ENCODE results near the gene TDRD3.

Gene TDRD3

DNA sequence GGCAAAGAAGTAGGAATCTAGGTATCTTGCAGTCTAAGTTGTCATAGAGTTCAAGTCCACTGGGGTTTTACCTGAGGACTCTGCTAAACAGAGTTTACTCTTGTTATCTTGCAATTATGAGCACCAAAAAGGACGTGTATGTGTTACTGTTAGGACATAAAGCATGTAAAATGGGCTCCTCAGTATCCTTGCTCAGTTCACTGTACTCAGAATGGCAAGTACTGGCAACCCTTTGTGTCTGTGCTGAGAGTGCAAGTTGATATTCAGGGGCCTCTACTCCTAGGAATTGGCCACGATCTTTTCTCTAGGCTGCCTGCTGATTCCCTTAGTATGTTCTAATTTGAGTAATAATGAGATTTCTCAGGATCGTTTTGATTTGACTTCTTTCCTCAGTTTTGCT is 13.3 kb downstream of the TDRD3 start:
- in situ Hi-C loops (cut with HindIII; ENCODE audit: low pct_unique_long_range_greater_than_20kb, low sequenced_read_pairs), result no loop called here
- TF ChIP-seq JUND (IDR thresholded peaks at IDR 0.05; ENCODE audit: low read depth), result no peak
- no peak for DNase-seq (ENCODE audit: low read depth in 1 of 2, low spot score in 1 of 2)

DNA sequence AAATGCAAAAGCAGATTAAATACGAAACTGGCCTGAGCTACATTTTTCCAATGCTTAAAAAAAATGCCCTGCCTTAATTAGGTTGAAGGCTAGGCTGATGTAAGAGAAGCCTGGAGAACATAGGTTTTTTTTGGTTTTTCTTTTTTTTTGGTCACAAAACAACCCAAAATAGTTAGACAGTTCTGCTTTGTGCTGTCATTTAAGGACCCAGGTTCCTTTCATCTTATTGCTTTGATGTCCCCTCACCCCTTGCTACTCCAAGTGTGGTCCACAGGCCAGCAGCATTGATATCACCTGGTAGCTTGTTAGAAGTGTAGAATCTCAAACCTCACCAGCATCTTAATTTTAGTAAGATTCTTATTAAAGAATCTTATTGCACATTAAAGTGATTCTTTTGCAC is 14.4 kb downstream of the TDRD3 start:
- TF ChIP-seq JUND (IDR thresholded peaks at IDR 0.05; ENCODE audit: low read depth), result no peak
- in situ Hi-C loops (cut with HindIII; ENCODE audit: low pct_unique_long_range_greater_than_20kb, low sequenced_read_pairs), result no loop called here
- no peak for DNase-seq (ENCODE audit: low read depth in 1 of 2, low spot score in 1 of 2)

DNA sequence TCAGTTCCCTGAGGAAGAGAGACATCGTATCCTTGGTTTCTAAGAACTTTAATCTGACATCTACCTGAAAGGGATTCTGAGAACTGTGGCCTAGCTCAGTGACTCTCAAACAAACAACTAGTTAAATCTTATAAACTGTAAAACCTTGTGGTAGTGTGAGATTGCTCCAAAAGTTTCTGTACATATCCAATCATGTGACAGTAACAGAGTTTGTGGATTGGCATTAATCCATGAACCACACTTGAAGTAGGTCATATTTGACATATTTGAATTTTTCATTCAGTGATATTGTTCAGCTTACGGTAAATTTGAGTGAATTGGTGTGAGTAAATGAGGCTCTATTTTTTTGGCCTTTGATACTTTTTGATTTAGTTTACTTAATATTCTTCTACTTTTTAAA is 15.0 kb downstream of the TDRD3 start:
- no peak for DNase-seq (ENCODE audit: low read depth in 1 of 2, low spot score in 1 of 2)
- in situ Hi-C loops (cut with HindIII; ENCODE audit: low pct_unique_long_range_greater_than_20kb, low sequenced_read_pairs), result no loop called here
- no peak for TF ChIP-seq JUND (IDR thresholded peaks at IDR 0.05; ENCODE audit: low read depth)

DNA sequence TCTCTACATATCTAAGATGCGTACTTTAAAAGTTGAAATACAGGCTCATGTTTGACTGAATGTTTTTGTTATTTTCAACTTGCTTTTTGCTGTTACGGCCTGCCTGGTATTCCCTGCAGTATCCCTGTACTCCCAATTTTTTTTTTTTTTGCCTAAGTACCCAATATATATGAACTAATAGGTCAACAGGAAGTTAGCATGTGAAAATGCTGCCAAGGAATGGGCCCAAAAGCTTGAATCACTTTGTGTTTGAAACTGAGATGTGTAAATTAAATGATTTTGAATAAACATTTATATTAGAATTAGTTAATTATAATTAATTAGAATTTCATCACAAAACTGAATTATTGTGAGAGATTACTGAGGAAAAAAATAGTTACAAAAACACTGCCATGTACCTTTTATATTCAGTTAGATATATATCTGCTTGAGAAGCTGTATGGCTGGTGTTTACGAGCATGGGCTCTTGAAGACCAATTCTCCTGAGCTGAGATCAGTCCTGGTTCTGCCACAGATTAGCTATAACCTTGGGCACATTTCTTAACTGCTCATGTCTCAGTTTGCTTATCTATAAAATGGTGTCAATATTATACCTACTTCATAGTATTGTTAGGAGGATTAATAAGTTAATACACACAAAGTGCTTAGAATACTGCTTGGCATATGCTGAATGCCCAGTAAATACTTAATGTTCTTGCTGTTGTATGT is 16.0 kb downstream of the TDRD3 start:
- in situ Hi-C loops (cut with HindIII; ENCODE audit: low pct_unique_long_range_greater_than_20kb, low sequenced_read_pairs), result no loop called here
- no peak for DNase-seq (ENCODE audit: low read depth in 1 of 2, low spot score in 1 of 2)
- TF ChIP-seq JUND (IDR thresholded peaks at IDR 0.05; ENCODE audit: low read depth), result no peak

DNA sequence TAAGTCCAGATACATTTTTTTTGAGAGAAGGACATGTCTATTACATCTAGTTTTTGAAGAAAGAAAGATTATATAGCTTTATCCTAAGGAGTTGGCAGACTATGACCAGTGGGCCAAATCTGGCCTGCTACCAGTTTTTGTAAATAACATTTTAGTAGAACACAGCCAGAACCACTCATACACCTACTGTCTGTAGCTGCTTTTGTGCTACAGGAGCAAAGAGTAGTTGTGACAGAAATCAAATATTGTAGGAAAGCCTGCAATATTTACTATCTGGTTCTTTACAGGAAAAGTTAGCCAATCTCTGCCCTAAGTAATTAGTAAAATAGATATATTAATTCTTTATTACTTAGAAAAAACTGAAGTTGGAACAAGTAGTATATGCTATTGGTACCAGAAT is 17.2 kb downstream of the TDRD3 start:
- DNase-seq (ENCODE audit: low read depth in 1 of 2, low spot score in 1 of 2), result no peak
- TF ChIP-seq JUND (IDR thresholded peaks at IDR 0.05; ENCODE audit: low read depth), result no peak
- in situ Hi-C loops (cut with HindIII; ENCODE audit: low pct_unique_long_range_greater_than_20kb, low sequenced_read_pairs), result no loop called here

DNA sequence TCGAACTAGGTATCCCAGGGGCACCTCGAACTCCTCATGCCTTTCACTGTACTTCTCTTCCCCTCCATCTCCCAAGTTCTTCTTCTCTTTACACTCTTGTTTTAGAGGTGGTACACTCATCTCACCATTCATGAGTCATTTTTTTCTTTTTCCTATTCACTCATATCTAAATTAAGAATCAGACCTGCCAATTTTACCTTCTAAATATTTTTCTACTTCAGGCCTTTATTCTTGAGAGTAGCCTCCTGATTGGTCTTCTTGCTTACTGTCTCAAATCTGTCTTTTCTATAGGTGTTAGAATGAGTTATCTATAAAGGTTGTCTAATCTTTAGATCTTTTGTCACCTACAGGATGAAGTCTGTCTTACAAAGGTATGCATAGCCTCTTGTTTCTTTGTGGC is 20.7 kb downstream of the TDRD3 start:
- TF ChIP-seq JUND (IDR thresholded peaks at IDR 0.05; ENCODE audit: low read depth), result no peak
- in situ Hi-C loops (cut with HindIII; ENCODE audit: low pct_unique_long_range_greater_than_20kb, low sequenced_read_pairs), result no loop called here
- DNase-seq (ENCODE audit: low read depth in 1 of 2, low spot score in 1 of 2), result no peak

DNA sequence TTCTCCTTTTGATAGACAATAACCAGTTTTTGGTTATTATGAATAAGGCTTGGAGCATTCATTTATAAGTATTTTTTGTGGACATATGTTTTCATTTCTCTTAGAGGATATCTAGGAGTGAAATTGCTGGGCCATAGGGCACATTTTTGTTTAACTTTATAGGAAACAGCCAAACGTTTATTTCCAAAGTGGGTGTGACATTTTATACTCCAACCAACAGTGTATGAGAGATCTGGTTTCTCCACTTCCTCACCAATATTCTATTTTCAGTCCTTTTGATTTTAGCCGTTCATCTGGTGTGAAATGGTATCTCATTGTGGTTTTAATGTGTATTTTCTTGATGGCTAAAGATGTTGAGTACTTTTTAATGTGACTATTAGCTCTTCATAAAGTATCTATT is 21.9 kb downstream of the TDRD3 start:
- in situ Hi-C loops (cut with HindIII; ENCODE audit: low pct_unique_long_range_greater_than_20kb, low sequenced_read_pairs), result no loop called here
- no peak for DNase-seq (ENCODE audit: low read depth in 1 of 2, low spot score in 1 of 2)
- TF ChIP-seq JUND (IDR thresholded peaks at IDR 0.05; ENCODE audit: low read depth), result no peak

DNA sequence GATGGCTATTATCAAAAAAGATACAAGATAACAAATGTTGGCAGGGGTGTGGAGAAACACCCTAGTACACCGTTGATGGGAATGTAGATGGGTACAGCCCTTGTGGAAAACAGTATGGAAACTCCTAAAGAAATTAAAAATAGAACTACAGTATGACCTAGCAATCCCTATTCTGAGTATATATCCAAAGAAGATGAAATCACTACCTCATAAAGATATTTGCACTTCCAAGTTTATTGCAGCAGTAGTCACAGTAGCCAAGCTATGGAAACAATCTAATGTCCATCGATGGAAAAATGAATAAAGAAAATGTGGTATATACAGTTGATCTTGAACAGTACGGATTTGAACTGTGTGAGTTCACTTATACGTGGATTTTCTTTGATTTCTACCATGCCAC is 28.3 kb downstream of the TDRD3 start:
- in situ Hi-C loops (cut with HindIII; ENCODE audit: low pct_unique_long_range_greater_than_20kb, low sequenced_read_pairs), result no loop called here

DNA sequence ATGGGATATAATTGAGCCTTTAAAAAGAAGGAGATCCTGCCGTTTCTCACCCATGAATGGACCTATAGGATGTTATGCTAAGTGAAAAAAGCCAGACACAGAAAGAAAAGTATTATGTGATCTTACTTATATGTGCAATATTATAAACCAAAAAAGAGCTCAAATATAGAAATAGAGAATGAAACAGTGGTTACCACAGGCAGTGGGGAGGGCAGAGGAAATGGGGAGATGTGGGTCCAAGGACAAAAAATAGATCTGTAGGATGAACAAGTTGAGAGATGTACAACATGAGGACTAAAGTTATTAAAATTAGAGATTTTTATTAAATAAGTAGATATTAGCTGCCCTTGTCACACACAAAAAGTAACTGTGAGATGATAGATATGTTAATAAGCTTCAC is 29.1 kb downstream of the TDRD3 start:
- no peak for TF ChIP-seq JUND (IDR thresholded peaks at IDR 0.05; ENCODE audit: low read depth)
- in situ Hi-C loops (cut with HindIII; ENCODE audit: low pct_unique_long_range_greater_than_20kb, low sequenced_read_pairs), result no loop called here
- no peak for DNase-seq (ENCODE audit: low read depth in 1 of 2, low spot score in 1 of 2)

More for the DNA sequence above, 28.3 kb downstream of the TDRD3 start:
- TF ChIP-seq JUND (IDR thresholded peaks at IDR 0.05; ENCODE audit: low read depth), result no peak
- no peak for DNase-seq (ENCODE audit: low read depth in 1 of 2, low spot score in 1 of 2)

DNA sequence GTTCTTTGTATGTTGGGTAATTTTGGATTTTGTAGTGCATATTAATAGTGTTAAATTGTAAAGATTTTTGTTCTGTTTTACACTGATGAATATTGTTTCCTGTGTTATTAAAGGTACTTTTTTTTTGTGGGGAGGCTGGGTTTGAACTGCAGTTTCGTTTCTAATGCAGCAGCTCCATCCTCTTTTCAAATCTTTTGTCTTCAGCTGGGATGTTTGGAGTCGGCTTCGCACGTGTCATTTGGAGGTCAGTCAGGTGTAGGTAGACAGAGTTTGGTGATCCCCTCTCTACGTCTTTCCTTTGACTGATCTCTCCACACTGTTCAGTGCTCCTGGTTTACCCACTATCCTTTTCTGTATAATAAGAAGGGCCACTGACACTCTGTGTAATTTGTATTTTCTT is 30.3 kb downstream of the TDRD3 start:
- in situ Hi-C loops (cut with HindIII; ENCODE audit: low pct_unique_long_range_greater_than_20kb, low sequenced_read_pairs), result no loop called here
- no peak for DNase-seq (ENCODE audit: low read depth in 1 of 2, low spot score in 1 of 2)

DNA sequence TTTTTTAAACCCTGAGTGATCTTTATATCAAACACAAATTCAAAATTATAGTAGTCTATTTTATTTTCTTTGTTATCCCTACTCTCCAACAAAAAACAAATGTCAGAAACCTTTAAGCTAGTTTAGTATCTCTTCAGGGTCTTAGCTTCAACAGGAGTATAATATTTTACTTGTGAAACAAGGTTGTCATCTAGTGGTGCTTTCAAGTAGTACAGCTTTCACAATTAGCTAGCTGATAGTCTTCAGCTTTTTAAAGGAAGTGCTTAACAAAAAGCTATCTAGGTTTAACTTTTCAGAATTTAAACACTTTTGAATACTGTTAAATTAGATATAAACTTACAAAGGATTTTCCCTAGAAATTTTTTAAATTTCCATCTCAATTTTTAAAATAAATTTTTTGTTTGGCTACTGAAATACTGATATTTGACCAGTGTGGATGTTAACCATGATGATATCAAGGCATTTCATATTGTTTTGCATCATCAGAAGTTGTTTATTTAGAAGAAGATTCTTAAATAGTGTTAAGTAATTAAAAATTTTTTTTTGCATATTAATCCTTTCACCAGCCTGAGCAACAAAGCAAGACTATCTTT is 34.2 kb downstream of the TDRD3 start:
- DNase-seq (ENCODE audit: low read depth in 1 of 2, low spot score in 1 of 2), result peak; percentile 4 to 60
- TF ChIP-seq JUND (IDR thresholded peaks at IDR 0.05; ENCODE audit: low read depth), result no peak
- in situ Hi-C loops (cut with HindIII; ENCODE audit: low pct_unique_long_range_greater_than_20kb, low sequenced_read_pairs), result no loop called here

More for the DNA sequence above, 30.3 kb downstream of the TDRD3 start:
- TF ChIP-seq JUND (IDR thresholded peaks at IDR 0.05; ENCODE audit: low read depth), result no peak

DNA sequence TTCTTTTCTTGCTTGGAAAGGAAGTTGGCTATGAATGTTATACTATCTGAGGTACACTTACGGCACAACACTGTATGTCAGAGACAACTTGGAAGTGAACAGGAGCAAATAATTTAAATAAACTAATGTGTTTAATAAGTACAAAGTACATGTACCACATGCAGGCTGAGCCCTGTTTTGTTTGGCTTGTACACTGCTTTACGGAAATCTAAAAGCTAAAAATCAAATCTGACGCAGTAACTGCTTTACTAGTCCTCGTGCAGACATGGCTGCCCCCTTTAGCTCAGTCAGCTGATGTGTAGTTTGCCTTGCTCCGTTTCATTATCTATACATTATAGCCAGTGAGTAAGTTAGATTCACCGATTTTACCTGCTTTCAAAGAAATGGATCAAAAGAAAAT is 36.5 kb downstream of the TDRD3 start:
- no peak for TF ChIP-seq JUND (IDR thresholded peaks at IDR 0.05; ENCODE audit: low read depth)
- no peak for DNase-seq (ENCODE audit: low read depth in 1 of 2, low spot score in 1 of 2)
- in situ Hi-C loops (cut with HindIII; ENCODE audit: low pct_unique_long_range_greater_than_20kb, low sequenced_read_pairs), result no loop called here

DNA sequence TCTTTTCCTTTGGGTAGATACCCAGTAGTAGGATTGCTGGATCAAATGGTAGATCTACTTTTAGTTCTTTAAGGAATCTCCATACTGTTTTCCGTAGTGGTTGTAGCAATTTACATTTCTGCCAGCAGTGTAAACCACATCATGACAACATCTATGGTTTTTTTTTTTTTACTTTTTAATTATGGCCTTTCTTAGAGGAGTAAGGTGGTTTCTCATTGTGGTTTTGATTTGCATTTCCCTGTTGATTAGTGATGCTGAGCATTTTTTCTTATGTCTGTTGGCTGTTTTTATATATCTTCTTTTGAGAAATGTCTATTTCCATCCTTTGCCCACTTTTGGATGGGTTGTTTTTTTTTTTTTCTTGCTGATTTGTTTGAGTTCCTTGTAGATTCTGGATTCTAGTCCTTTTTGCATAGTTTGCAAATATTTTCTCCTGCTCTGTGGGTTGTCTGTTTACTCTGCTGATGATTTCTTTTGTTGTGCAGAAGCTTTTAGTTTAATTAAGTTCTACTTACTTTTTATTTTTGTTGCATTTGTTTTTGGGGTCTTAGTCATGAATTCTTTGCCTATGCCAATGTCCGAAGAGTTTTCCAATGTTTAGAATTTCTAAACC is 38.8 kb downstream of the TDRD3 start:
- no peak for DNase-seq (ENCODE audit: low read depth in 1 of 2, low spot score in 1 of 2)
- in situ Hi-C loops (cut with HindIII; ENCODE audit: low pct_unique_long_range_greater_than_20kb, low sequenced_read_pairs), result no loop called here
- TF ChIP-seq JUND (IDR thresholded peaks at IDR 0.05; ENCODE audit: low read depth), result no peak

Measured in T47D (cell line).